ENCODE data around the gene CD2. TPM values are rescaled to one million over a fixed set of nuclear protein-coding genes. Genes with fewer than 3 reads are reported as not detected.
A peak's percentile ranks its signal among the peaks of the same experiment; 100 is the strongest.

Gene CD2
- polyA plus RNA-seq (ENCODE audit: insufficient read length) = not detected

GRCh38 chr1:116754198-116754977, at the start of gene CD2:
CD2 (plus strand) TSS chr1:116754430; CDS start chr1:116754493, 63 bp downstream.
- no peak for DNase-seq

- no peak for DNase-seq
These were observed 48.1 kb upstream of the CD2 start for GRCh38 chr1:116706123-116706522.

GRCh38 chr1:116706841-116707240, 47.4 kb upstream of the CD2 start:
- no peak for DNase-seq

GRCh38 chr1:116708255-116708900, 45.9 kb upstream of the CD2 start:
- no peak for DNase-seq

GRCh38 chr1:116709666-116710167, 44.5 kb upstream of the CD2 start:
- no peak for DNase-seq

- DNase-seq = no peak
These were observed 43.6 kb upstream of the CD2 start for GRCh38 chr1:116710420-116711262.

- DNase-seq = no peak
These were observed 42.9 kb upstream of the CD2 start for GRCh38 chr1:116711263-116711840.

- no peak for DNase-seq
These were observed 41.7 kb upstream of the CD2 start for GRCh38 chr1:116712510-116712909.

GRCh38 chr1:116713474-116713873, 40.8 kb upstream of the CD2 start:
- no peak for DNase-seq

GRCh38 chr1:116716391-116716790, 37.8 kb upstream of the CD2 start:
- no peak for DNase-seq

GRCh38 chr1:116717318-116717717, 36.9 kb upstream of the CD2 start:
- no peak for DNase-seq

GRCh38 chr1:116720364-116721038, 33.7 kb upstream of the CD2 start:
- no peak for DNase-seq

- DNase-seq = no peak
These were observed 33.2 kb upstream of the CD2 start for GRCh38 chr1:116721039-116721405.

- no peak for DNase-seq
These were observed 32.7 kb upstream of the CD2 start for GRCh38 chr1:116721451-116722007.

GRCh38 chr1:116722016-116722838, 32.0 kb upstream of the CD2 start:
- no peak for DNase-seq

GRCh38 chr1:116724765-116725375, 29.4 kb upstream of the CD2 start:
- peak; percentile 46 for DNase-seq

- no peak for DNase-seq
These were observed 28.4 kb upstream of the CD2 start for GRCh38 chr1:116725798-116726197.

- no peak for DNase-seq
These were observed 27.1 kb upstream of the CD2 start for GRCh38 chr1:116726872-116727820.

GRCh38 chr1:116731439-116731838, 22.8 kb upstream of the CD2 start:
- no peak for DNase-seq

Data from hindlimb muscle (tissue), 1 donor.